Loucy (cell line): ENCODE data around the gene KCTD4.
A peak's percentile ranks its signal among the peaks of the same experiment; 100 is the strongest.

Source experiments
- H2AFZ ChIP-seq: fragments of 200-600 bp; sonication (generic); 2 replicates; pipeline ENCODE4 v1.6.0; 2016; ENCODE audit warnings: antibody characterized with exemption, mild to moderate bottlenecking, low read length, moderate library complexity
- H3F3A ChIP-seq: fragments of 200-600 bp; 2 replicates; pipeline ENCODE4 v1.6.0; 2016; ENCODE audit warnings: antibody characterized with exemption, low read depth, mild to moderate bottlenecking
- H3K27me3 ChIP-seq: fragments of 200-600 bp; sonication (generic); 2 replicates; pipeline ENCODE4 v1.6.1; 2014; ENCODE audit warnings: low read length, mild to moderate bottlenecking; ENCODE audit not compliant: insufficient read depth, poor library complexity, severe bottlenecking
- H3K36me3 ChIP-seq: fragments of 200-600 bp; sonication (generic); 2 replicates; pipeline ENCODE4 v1.6.1; 2016; ENCODE audit warnings: low read length; ENCODE audit not compliant: insufficient read depth
- H3K4me1 ChIP-seq: fragments of 200-600 bp; sonication (generic); 2 replicates; pipeline ENCODE4 v1.5.1; 2014; ENCODE audit warnings: low read length, mild to moderate bottlenecking; ENCODE audit not compliant: insufficient read depth, poor library complexity, severe bottlenecking
- H3K4me2 ChIP-seq: fragments of 200-600 bp; sonication (generic); 2 replicates; pipeline ENCODE4 v1.6.0; 2014; ENCODE audit warnings: antibody characterized with exemption, low read length, low read depth, mild to moderate bottlenecking; ENCODE audit not compliant: poor library complexity, severe bottlenecking
- H3K4me3 ChIP-seq: fragments of 200-600 bp; sonication (generic); 2 replicates; pipeline ENCODE4 v1.5.1; 2014; ENCODE audit warnings: low read length, mild to moderate bottlenecking, mixed read lengths; ENCODE audit not compliant: poor library complexity, severe bottlenecking
- H3K79me2 ChIP-seq: fragments of 200-600 bp; sonication (generic); 2 replicates; pipeline ENCODE4 v1.6.1; 2014; ENCODE audit warnings: low read length; ENCODE audit not compliant: insufficient read depth
- H3K9ac ChIP-seq: fragments of 200-600 bp; sonication (generic); 2 replicates; pipeline ENCODE4 v1.6.0; 2014; ENCODE audit warnings: mild to moderate bottlenecking, low read depth, low read length, moderate library complexity; ENCODE audit not compliant: poor library complexity, severe bottlenecking
- H3K9me2 ChIP-seq: fragments of 200-600 bp; sonication (generic); replicated peaks from 2 replicates; pipeline ENCODE4 v1.6.1; 2016; ENCODE audit warnings: low read depth, low read length, mixed read lengths
- H3K9me3 ChIP-seq: fragments of 200-600 bp; sonication (generic); 2 replicates; pipeline ENCODE4 v1.6.1; 2014; ENCODE audit warnings: mild to moderate bottlenecking, antibody characterized with exemption, low read length, low read depth; ENCODE audit not compliant: insufficient read depth
- H4K20me1 ChIP-seq: fragments of 200-600 bp; sonication (generic); 2 replicates; pipeline ENCODE4 v1.6.0; 2014; ENCODE audit warnings: antibody characterized with exemption, low read length, mild to moderate bottlenecking; ENCODE audit not compliant: insufficient read depth, poor library complexity, severe bottlenecking
- EZH2phosphoT487 ChIP-seq: fragments of 200-600 bp; IDR thresholded peaks from 2 replicates; pipeline ENCODE4 v1.6.1; 2018; ENCODE audit warnings: antibody characterized with exemption, mild to moderate bottlenecking, moderate library complexity, borderline replicate concordance
- TF ChIP-seq, protein P1 (sequence below): fragments of 200-600 bp; sonication (generic); conservative IDR thresholded peaks from 2 replicates; pipeline ENCODE4 v1.5.1; 2014; ENCODE audit warnings: mild to moderate bottlenecking, antibody characterized with exemption, low read length

KCTD4 gene

DNA sequence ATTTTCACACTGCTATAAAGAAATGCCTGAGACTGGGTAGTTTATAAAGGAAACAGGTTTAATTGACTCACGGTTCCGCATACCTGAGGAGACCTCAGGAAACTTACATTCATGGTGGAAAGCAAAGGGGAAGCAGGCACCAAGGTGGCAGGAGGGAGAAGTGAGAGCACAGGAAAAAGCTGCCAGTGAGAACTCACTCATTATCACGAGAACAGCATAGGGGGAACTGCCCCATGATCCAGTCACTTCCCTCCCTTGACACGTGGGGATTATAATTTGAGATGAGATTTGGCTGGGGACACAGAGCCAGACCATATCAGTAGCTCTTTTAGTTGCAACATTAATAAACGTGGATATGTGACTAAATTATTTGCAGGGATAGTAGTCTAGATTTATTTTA is 4.3 kb upstream of the KCTD4 start:
- Histone ChIP-seq H2AFZ (no peak overlapping the region), H3K9me3 (no peaks in the 10 kb centered on the region), H3F3A (no peaks in the 10 kb centered on the region), H4K20me1 (no peaks in the 10 kb centered on the region), H3K4me2 (no peak overlapping the region), H3K79me2 (no peaks in the 10 kb centered on the region), H3K27me3 (no peaks in the 10 kb centered on the region), H3K9ac (no peak overlapping the region), H3K4me1 (no peaks in the 10 kb centered on the region), H3K4me3 (no peak overlapping the region), H3K9me2 (no peaks in the 10 kb centered on the region), H3K36me3 (peaks cover 15% of the 10 kb centered on the region; the same call in 1 of the 2 replicates)
- TF ChIP-seq, protein P1, sequence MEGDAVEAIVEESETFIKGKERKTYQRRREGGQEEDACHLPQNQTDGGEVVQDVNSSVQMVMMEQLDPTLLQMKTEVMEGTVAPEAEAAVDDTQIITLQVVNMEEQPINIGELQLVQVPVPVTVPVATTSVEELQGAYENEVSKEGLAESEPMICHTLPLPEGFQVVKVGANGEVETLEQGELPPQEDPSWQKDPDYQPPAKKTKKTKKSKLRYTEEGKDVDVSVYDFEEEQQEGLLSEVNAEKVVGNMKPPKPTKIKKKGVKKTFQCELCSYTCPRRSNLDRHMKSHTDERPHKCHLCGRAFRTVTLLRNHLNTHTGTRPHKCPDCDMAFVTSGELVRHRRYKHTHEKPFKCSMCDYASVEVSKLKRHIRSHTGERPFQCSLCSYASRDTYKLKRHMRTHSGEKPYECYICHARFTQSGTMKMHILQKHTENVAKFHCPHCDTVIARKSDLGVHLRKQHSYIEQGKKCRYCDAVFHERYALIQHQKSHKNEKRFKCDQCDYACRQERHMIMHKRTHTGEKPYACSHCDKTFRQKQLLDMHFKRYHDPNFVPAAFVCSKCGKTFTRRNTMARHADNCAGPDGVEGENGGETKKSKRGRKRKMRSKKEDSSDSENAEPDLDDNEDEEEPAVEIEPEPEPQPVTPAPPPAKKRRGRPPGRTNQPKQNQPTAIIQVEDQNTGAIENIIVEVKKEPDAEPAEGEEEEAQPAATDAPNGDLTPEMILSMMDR, result no peak
- TF ChIP-seq EZH2phosphoT487, result no peak

DNA sequence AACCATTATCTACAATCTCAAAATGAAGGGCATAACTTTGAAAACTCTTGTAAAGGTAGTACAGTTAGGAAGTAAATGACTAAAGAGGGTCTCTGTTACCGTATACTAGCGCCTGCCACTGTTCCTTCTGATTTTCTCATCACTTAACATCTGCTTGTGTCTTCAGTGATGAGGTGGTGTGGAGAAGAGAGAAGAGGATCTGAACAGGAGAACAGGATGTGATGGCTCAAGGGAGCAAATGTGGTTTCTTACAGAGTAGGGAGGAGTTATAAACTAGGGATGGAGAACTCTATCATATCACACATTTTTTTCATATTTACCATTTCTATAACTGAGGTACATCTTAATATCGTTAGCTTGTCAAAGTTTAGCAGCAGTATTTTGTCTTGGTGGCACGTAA is 1.1 kb downstream of the KCTD4 start:
- Histone ChIP-seq H3K36me3 (peaks cover 4% of the 10 kb centered on the region; the same call in 1 of the 2 replicates), H3K4me2 (peak overlapping the region; percentile 26), H3K27me3 (no peaks in the 10 kb centered on the region), H3K79me2 (no peaks in the 10 kb centered on the region; the same call in 1 of the 2 replicates), H4K20me1 (no peaks in the 10 kb centered on the region), H2AFZ (no peak overlapping the region), H3K4me1 (peaks cover 13% of the 10 kb centered on the region), H3K4me3 (no peak overlapping the region), H3K9me3 (no peaks in the 10 kb centered on the region), H3K9me2 (no peaks in the 10 kb centered on the region), H3F3A (no peaks in the 10 kb centered on the region), H3K9ac (no peak overlapping the region)
- TF ChIP-seq, protein P1, result no peak

DNA sequence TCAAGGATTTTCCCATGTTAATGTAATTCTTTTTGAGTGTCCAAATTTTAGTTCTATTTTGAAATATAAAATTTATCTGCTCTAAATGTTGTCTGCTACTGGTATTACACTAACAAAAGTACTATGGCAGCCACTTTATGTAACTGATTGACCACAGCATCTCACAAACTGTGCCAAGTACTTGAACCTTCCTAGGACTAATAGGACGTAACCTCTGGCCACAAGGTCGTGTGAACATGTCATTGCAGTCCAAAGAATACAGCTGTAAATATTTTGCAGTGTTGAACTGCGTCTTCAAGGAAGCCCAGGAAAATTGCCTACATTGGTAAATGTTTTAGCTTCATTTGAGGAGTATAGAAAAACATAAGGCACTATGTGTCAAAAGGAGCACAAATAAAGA is 1.9 kb downstream of the KCTD4 start:
- no peaks in the 10 kb centered on the region for H3K9me3 ChIP-seq
- no peaks in the 10 kb centered on the region for H3K27me3 ChIP-seq
- H3K9me2 ChIP-seq, result no peaks in the 10 kb centered on the region
- no peak overlapping the region for H3K4me3 ChIP-seq
- H3K36me3 ChIP-seq, result peaks cover 7% of the 10 kb centered on the region; the same call in 1 of the 2 replicates
- no peaks in the 10 kb centered on the region for H3F3A ChIP-seq
- no peaks in the 10 kb centered on the region for H4K20me1 ChIP-seq
- H3K79me2 ChIP-seq, result no peaks in the 10 kb centered on the region; the same call in 1 of the 2 replicates
- H3K4me1 ChIP-seq, result peaks cover 13% of the 10 kb centered on the region
- no peak overlapping the region for H3K9ac ChIP-seq
- TF ChIP-seq, protein P1, result no peak
- no peak for TF ChIP-seq EZH2phosphoT487
- H2AFZ ChIP-seq, result no peak overlapping the region
- no peak overlapping the region for H3K4me2 ChIP-seq
